SKM-1 (cell line): ENCODE results near the gene THSD7A.
"Not testable (repeated sequence)": the region's sequence is repeated elsewhere in the genome, so short reads cannot be mapped to it uniquely, and the experiment has no call there.

ENCODE experiments used
- DNase-seq: peaks from one replicate; lab custom pipeline; 2025; ENCODE audit not compliant: unreplicated experiment; lab: John Stamatoyannopoulos, UW

THSD7A gene

DNA sequence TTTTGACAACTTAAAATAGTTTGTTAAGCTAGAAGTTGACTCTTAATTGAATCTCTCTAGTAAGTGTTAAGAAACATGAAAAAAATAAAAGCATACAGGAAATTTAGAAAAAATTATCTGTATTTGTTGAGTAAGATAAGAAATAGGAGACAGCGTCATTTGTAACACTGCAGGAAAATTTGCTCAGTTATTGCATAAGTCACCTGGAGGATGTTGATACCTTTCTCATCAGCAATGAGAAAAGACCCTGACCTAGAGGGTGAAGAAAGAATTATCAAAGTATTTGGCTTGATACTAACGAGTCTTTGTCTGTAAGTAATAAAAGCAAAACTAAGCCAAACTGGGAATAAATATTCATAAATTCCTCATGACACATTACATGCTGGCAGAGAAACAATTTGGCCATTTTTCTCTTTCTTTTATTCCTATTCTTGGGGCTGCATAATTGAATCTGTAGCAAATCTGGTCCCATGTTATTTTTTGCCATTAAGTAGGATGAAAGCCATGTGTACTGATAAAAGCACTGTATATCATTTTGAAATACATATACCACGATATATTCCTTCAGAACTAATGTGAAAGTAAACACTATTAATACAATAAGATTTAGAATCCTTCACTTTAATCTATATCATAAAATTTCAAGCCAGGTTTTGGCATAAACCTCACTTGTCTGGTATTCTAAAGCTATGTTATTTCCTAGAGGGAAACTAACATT is 362.8 kb downstream of the THSD7A start:
- DNase-seq = no peak

DNA sequence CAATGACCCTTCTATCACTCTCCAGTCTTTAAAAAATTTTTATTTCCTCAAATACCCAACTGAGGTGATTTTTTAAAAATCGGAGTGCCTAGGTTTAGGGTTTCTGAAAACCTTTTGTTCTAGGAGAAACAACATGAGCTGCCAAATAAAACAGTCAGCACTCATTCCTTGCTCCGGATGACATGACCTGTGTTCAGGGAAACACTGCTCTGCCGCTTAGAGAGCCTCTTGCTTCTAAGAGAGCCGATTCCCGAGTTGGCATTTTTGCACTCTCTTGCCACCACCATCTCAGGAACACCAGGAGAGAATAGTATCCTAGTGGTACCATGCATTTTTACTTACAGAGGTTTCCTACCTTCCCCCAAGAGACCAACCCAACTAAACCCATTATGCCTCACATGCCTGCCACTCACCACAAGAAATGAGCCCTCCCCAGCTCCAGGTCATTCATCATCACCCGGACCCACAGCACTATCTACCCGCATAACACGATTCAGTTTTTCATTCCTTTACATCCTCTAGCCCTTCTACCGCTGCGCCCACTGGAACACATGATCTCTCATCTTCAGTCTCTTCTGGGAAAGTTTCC is 365.4 kb downstream of the THSD7A start:
- DNase-seq = no peak

DNA sequence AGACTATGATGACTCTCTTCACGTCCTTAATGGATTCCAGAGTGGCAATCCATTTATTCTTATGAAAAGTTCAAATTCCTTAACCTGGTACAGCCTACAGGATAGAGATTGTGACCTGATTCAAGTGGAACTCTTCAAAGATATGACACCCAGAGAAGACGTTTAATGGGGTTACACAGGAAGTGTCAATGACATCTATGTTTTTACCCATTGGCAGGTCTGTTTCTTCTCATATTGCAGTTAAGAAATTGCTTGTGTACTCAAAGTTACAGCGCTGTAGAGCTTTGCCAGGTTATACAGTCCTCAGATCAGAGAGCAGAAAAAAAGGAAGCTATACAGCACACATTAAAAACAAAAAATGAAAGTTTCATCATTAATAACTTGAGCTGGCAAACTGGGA is 367.4 kb downstream of the THSD7A start:
- no peak for DNase-seq

DNA sequence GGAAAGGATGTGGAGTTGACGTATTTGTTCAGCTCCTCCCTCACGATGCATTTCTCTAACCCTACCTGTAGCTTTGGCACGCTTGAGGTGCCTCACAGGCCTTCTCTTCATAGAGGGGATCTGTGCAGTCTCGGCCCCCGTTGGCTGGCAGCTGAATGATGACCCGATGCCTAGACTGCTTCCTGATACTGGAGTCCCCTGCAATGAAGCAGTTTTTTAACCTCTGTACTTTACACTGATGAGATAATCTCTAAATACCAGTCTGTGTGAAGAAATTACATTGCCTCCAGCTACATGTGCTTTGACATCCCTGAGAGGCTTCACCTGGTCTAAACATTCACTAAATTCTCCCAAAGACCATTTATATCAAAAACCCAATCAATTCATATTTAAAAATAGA is 370.1 kb downstream of the THSD7A start:
- no peak for DNase-seq

DNA sequence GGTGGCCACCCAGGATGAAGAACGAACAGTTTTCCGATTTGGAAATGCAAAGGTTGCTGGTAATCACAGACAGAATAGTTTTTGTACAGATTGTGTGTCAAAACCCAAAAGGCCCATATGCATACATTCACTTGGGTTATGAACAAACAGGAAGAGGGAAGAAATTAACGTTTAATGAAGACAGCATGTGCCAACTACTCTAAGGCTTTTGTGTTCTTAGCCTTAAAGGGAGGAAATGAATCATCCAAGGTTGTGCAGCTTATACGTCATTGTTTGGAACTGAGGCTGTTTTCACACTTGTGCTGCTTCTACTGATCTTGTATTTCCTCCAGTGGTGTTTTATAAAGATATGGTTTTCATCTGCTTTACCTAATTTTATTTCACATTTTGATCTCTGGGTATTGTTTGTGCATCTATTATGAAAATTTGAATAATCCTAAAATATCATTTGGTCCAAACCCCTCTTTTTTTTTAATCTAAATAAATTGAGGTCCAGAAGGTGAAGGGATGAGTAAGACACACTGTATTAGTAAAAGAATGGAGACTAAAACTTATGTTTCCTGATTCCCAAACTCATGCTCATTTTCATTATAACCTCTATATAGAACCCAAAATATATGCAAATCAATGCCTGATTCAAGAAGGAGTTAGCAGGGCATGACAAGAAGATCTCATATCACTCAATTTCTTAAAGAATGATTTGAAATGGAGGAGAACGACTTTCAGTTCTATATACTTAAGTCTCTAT is 373.1 kb downstream of the THSD7A start:
- no peak for DNase-seq

DNA sequence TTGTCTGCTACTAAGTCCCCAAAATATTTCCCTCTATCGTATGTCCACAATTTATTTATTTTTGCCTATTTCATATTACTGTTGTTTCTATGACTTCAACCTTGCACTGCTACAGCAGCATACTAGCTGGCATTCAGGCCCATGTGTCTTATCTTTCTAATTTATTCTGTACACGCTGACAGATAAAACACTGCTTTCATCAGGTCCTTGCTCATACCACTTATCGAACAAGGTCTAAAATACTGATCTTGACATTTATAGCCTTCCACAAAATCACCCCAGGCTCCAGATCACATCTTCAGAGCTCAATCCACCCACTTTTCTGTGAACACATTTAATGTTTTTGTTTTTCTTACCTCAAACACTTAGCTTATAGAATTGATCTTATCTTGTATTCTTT is 374.6 kb downstream of the THSD7A start:
- no peak for DNase-seq

DNA sequence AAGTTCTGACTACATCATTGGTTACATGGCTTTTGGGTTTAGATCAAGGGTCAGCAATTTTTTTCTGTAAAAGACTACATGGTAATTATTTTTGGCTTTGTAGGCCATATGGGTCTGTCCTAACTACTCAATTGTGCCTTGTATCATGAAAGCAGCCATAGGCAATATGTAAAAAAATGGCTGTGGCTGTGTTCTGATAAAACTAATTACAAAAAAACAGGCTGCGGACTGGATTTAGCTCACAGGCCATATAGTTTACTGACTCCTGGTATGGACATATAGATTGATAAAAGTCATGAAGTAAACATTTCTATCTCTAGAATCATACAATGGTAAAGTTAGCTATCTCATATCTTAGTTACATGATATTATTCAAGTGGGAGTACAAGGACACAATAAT is 375.4 kb downstream of the THSD7A start:
- DNase-seq = no peak

DNA sequence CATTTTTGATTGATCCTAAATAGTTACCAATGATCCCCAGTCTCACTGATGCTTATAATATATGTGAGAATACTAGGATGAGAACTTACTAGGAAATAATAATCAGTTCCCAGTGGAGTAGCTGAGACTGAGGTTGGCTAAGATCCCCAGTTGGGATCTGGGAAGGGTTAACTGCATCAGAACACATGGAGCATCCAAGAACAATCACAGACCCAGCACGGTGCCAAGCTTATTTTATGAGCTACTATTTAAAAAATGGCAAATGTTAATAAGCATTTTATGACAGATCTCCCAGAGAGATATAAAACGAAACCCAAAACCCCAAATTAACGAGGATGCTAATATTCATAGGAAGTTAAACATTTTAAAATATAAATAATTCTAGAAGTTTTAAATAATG is 379.5 kb downstream of the THSD7A start:
- no peak for DNase-seq

DNA sequence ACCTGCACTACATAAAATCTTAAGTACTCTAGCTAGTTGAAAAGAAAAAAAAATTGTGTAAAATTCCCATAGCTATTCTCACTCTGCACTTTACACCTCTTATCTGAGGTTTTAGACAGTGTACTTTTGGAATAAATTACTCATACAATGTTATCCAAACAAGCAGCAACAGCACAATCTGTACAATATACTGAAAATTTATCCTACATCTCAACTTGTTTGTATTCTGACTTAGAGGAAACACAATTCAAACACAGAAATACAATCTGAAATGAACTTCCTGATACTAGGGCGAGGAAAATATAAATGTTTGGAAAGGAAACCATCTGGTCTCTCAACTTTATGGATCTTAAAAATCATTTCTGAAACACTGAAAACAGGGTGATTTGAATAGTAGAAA is 381.7 kb downstream of the THSD7A start:
- no peak for DNase-seq

DNA sequence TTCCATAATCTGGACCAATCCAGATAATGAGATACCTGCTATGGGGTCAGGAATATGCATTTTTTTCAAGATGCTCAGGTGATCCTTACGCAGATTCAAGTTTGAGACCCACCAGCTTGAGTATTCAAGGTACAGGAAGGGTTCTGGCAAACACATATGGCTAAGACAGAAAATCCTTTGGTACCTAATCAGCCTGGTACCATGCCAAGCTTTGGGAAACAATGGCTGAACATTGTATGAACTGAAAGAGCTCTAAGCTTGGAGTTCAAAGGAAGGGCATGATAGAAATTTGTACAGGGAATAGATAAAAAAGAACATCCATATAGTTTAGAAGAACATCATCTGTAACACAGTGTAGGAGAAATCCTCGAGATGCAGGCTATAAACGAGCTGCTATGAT is 382.7 kb downstream of the THSD7A start:
- DNase-seq = no peak

DNA sequence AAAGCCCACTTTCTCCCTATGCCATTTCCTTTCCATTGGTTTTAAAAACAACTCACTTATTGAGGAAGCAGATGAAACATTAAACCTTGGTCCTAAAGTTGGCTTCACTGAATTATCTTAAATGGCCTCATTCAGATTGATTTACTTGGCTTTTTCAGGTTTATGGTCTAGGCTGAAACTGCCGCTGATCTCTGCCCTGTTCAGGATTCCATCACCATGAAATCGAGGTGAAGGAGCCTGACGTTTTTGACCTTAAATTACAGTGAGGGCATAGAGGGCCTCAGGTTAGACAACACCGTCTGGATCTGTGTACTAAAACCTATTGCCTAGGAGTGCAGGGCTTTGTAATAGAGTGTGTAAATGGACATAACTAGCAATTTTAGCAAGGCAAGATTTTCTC is 383.7 kb downstream of the THSD7A start:
- DNase-seq = no peak

DNA sequence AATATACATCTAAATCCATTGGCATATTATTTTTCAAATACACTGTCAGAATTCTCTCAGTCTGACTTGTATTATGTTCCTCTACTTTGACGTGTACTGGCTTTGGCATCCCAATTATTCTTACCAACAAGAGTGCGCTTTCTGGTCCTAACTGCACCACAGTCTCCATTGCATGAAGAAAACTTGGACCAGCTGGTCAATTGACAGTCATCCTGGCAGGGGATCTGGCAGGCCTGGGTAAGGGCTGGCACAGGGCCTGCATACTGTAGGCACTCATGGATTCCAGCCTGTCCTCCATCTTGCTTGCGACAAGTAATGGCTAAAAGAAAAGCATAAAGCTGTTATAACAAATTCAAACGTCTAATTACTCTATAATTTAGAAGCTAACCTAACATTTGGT is 384.9 kb downstream of the THSD7A start:
- DNase-seq = no peak

DNA sequence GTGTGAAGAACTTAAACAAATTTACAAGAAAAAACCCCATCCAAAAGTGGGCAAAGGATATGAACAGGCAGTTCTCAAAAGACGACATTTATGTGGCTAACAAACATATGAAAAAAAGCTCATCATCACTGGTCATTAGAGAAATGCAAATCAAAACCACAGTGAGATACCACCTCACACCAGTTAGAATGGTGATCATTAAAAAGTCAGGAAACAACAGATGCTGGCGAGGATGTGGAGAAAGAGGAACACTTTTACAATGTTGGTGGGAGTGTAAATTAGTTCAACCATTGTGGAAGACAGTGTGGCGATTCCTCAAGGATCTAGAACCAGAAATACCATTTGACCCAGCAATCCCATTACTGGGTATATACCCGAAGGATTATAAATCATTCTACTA is 388.1 kb downstream of the THSD7A start:
- DNase-seq = not testable (repeated sequence)

DNA sequence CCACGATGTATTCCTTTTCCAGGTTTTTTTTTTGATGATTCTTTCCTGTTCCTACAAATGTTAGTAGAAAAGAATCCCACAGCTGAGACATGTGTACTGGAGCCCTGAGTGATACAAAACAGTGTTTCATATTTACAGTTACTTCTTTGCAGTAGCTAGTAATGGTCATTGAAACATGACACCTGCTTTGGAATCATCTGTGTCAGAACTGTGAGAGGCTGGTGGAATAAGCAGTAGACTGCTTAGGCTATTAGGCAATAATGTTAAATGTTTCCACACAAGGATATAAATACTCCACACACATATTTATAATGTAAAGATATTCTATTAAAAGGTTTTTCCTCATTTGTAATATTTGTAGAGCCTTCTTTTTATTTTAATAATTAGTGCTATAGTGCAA is 394.0 kb downstream of the THSD7A start:
- no peak for DNase-seq

DNA sequence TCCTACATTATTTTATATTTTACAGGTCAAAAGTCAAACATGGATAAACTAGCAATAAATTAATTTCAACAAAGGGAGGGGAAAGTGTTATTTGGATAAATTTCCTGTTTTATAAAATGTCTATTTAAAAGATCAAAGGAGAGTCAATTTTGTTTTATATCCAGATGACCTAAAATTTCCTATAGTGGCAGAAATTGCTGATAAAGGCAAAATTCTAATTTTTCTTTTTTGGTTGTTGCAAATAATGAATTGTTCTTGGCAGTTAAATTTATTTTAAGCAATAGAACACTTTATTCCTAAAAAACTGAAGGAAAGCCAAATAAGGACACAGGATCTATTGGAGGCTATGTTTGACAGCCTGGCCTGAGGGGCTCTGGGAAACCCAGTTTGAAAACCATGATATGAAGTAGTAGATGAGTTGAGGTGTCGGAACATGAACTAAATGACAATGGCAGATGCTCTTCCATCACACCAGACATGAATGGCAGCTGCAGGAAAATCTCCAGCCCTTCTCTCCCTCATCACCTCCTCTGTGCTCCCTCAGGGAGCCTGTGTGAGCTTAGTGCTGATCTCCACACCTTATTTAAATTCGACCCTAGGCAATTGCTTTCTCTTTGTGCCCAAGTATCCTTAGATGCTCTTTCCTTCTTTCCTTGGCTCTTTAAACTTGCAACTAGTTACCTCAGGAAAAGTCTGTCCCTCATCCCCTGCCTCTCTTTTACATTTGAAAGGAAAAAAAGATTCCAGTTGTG is 395.0 kb downstream of the THSD7A start:
- no peak for DNase-seq

DNA sequence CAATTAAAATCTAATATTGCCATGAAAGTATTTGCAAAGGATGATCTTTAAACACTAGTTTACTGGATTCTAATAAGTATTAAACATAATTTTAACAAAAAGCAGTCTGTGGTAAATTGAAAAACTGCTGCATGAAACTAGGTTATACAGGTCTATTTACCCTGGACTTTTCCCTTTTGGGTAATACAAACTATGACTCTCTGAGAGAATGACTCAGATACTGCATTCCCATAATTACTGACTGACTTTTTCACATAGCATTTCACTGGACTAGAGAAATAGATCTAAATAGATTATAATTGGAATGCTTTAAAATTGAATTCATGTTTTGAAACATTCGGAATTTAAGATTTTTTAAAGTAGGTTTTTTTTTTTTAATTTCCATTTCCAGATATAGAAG is 395.7 kb downstream of the THSD7A start:
- DNase-seq = no peak

DNA sequence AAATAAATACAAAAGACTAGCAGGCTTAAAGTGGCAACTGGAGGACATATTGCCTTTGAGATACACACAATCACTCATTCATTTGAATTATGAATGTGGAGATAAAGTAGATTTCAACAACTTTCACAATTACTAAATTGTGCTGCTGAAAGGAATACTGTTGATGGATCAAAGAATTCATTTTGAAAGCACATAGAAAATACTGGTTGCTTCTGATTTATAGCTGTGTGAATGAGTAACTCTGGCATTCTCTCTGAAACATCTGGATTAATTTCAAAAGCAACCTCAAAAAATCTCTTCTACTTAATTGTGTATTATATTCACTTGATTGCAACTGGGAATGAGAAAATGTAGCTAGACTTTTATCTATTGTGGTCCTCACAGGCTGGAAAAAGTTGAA is 397.6 kb downstream of the THSD7A start:
- DNase-seq = no peak

DNA sequence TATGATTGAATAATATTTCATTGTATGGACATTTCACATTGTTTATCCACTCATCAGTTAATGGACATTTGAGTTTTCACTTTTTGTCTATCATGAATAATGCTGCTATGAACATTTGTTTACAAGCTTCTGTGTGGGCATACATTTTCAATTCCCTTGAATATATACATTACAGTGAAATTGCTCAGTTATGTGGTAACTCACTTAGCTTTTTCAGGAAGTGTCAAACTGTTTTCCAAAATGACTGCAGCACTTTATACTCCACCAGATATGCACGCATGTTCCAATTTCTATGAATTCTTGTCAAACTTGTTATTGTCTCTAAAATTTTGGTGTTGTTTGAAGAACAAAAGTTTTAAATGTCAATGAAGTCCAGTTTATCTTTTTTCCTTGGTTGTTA is 401.2 kb downstream of the THSD7A start:
- no peak for DNase-seq

DNA sequence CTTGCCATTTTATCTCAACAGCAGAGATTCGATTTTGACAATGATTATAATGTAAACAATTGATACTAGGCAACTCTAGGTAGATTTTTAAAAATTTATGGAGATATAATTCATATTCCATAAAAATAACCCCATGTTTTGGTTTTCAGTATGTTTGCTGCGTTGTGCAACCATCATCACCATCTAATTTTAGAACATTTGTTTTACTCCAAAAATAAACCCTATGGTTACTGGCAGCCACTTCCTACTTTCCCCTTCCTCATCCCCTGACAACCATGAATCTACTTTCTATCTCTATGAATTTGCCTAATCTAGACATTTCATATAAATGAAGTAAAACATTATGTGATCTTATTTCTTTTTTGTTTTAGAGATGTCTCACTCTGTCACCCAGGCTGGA is 401.9 kb downstream of the THSD7A start:
- peak; percentile 29 for DNase-seq

DNA sequence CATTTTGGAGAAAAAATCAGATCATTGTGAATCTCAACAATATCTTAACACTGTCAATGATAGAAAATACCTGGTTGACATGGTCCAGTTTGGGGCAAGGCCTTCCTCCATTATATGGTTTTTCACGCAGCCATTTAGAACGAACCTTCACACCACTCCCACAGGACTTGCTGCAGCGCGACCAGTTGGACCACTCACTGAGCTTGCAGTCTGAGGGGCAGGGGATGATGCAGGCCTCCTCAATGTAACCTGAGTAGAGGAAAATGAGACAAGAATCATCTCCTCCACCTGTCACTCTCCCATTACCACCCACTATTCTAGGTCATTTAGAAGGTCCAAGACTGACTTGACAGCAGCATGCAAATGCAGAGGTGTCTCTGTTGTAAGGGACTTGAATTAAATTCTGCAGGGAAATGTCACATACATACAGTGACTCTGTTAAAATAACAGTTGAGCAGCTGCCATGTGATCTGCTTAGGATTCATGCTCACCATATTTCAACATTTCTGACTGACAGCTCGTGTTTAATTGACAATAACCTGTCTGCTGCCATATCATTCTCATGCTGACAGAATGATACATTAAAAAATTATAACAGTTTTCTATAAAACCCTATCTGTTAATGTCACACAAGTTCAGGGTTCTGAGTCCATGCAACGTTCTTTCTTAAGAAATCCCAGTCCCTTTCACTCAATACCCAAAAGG is 403.0 kb downstream of the THSD7A start:
- no peak for DNase-seq

DNA sequence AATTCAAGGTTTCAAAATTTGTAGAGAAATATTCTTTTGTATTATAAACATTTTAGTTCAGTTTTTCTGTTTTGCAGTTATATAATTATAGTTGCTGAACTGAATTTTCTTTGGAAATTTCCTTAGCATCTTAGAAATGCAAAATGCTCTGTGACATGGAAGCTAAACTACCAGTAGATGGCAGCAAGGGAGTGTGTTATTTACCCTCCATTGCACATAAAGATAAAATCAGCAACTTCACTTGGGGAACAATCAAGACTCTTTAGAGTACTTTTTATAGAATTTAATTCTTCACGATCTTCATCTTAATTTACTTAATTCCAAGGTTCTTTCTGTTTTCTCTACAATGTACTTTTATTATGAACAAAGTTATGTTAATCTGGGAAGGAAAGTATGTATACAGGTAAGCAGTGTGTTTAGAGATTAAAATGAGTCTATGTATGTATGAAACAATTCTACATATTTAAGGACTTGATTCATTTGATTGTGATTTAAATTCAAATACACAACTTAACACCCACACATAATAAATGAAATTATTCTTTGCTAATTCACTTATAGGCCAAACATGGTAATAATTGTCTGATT is 404.2 kb downstream of the THSD7A start:
- peak; percentile 22 for DNase-seq
